ENCODE results near the gene TUBB2A.
A peak's percentile ranks its signal among the peaks of the same experiment; 100 is the strongest.

The TUBB2A gene

GRCh38 chr6:3125815-3126214, 31.5 kb downstream of the TUBB2A start:
- DNase-seq (ENCODE audit: extremely low spot score) = no peak
- ChIA-PET POLR2A (no interaction called here), CTCF (interaction anchor here (0.6 to 2.5 kb wide), 9 partner anchors 10 to 607 kb away, joined by 3 to 27 read pairs (median 3); partner anchors contain the start of gene TUBB2A)
- TF ChIP-seq, protein P1, sequence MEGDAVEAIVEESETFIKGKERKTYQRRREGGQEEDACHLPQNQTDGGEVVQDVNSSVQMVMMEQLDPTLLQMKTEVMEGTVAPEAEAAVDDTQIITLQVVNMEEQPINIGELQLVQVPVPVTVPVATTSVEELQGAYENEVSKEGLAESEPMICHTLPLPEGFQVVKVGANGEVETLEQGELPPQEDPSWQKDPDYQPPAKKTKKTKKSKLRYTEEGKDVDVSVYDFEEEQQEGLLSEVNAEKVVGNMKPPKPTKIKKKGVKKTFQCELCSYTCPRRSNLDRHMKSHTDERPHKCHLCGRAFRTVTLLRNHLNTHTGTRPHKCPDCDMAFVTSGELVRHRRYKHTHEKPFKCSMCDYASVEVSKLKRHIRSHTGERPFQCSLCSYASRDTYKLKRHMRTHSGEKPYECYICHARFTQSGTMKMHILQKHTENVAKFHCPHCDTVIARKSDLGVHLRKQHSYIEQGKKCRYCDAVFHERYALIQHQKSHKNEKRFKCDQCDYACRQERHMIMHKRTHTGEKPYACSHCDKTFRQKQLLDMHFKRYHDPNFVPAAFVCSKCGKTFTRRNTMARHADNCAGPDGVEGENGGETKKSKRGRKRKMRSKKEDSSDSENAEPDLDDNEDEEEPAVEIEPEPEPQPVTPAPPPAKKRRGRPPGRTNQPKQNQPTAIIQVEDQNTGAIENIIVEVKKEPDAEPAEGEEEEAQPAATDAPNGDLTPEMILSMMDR (IDR thresholded peaks at IDR 0.05; ENCODE audit: control extremely low read depth, extremely low read depth, low read depth, missing control alignments) = no peak

DNA sequence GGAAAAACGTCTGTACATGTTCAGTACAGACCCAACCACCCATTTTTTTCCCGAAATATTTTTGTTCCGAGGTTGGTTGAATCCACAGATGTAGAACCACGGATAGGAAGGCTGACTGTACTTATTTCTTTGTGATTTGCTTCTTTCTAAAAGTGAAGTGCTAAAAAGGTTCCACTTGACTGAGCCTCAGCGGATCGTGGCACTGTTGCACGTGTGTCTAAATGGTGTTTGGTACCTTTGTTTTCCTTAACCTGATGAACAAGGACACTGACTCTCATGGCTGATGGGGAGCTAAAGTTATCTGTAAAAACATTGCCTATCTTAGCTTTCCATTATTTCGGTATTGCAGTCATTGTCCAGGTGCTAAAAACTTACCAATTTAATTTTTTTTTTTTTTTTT, 32.7 kb downstream of the TUBB2A start:
- DNase-seq (ENCODE audit: extremely low spot score) = no peak
- ChIA-PET CTCF (interaction anchor here (0.6 to 3.2 kb wide), 4 partner anchors 85 to 1009 kb away, joined by 3 to 19 read pairs (median 4); no protein-coding TSS in a partner anchor), POLR2A (interaction anchor here (0.7 kb wide), 1 partner anchor 76 kb away, joined by 5 read pairs; no protein-coding TSS in a partner anchor)
- TF ChIP-seq, protein P1 (IDR thresholded peaks at IDR 0.05; ENCODE audit: control extremely low read depth, extremely low read depth, low read depth, missing control alignments) = no peak

GRCh38 chr6:3122823-3123182, 34.5 kb downstream of the TUBB2A start:
- no peak for DNase-seq (ENCODE audit: extremely low spot score)
- POLR2A ChIA-PET = no interaction called here
- TF ChIP-seq, protein P1 (IDR thresholded peaks at IDR 0.05; ENCODE audit: control extremely low read depth, extremely low read depth, low read depth, missing control alignments) = no peak
- CTCF ChIA-PET = interaction anchor here (1.0 to 3.2 kb wide), 2 partner anchors 17 to 128 kb away, joined by 3 to 19 read pairs; no protein-coding TSS in a partner anchor

- ChIA-PET POLR2A (no interaction called here), CTCF (interaction anchor here (0.8 to 3.1 kb wide), 5 partner anchors 9 to 131 kb away, joined by 3 to 20 read pairs (median 3); partner anchors contain the start of gene TUBB2A)
- DNase-seq (ENCODE audit: extremely low spot score) = no peak
- TF ChIP-seq, protein P1 (IDR thresholded peaks at IDR 0.05; ENCODE audit: control extremely low read depth, extremely low read depth, low read depth, missing control alignments) = no peak
Measured at GRCh38 chr6:3120765-3121089, 36.6 kb downstream of the TUBB2A start.

DNA sequence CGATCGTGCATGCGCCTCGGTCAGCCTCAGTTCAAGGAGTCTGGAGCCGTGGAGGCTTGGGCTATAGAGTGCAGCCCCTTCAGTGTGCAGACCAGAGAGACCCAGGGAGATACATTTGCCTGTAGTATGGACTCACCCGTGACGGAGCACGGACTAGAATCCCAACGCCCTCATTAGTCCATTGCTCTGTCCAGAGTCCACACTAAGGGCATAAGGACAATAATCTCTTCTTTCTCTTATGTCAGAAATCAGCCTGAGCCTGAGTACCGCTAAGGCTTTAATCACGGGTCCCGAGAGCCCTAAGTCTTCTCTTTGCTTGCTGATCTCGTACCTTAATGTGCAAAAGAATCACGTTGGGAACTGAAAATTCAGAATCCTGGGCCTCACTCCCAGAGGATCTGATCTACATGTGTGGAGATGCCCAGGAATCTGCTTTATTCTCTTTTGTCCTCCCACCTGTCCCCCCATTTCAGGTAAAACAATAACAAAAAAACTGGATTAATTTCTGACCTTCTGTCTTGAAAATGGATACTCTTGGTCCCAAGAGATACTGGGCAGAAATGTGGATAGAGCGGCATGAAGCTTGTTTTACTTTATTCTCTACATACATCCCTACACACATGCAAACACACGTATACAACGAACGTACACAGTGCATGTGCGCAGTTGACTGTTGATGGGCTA, 38.2 kb downstream of the TUBB2A start:
- TF ChIP-seq, protein P1 (IDR thresholded peaks at IDR 0.05; ENCODE audit: control extremely low read depth, extremely low read depth, low read depth, missing control alignments) = no peak
- POLR2A ChIA-PET = interaction anchor here (0.6 to 1.0 kb wide), 2 partner anchors 56 to 908 kb away, joined by 4 to 5 read pairs; no protein-coding TSS in a partner anchor
- CTCF ChIA-PET = interaction anchor here (0.6 to 3.1 kb wide), 5 partner anchors 8 to 614 kb away, joined by 3 to 20 read pairs (median 4); no protein-coding TSS in a partner anchor
- no peak for DNase-seq (ENCODE audit: extremely low spot score)

GRCh38 chr6:3118353-3119039, 38.8 kb downstream of the TUBB2A start, which contains the start of gene BPHL:
TSS of gene BPHL (plus strand) at chr6:3118711. CDS start at chr6:3118741, 30 bp downstream.
- TF ChIP-seq, protein P1 (IDR thresholded peaks at IDR 0.05; ENCODE audit: control extremely low read depth, extremely low read depth, low read depth, missing control alignments) = no peak
- CTCF ChIA-PET = interaction anchor here (0.6 to 1.5 kb wide), 3 partner anchors 9 to 55 kb away, joined by 3 to 5 read pairs (median 3); no protein-coding TSS in a partner anchor
- peak; percentile 100 for DNase-seq (ENCODE audit: extremely low spot score)
- POLR2A ChIA-PET = interaction anchor here (0.6 to 1.0 kb wide), 2 partner anchors 55 to 909 kb away, joined by 4 to 5 read pairs; no protein-coding TSS in a partner anchor
